Psoas muscle (tissue), 8 donors: Measurements from ENCODE around the gene TEX51. TPM values are rescaled to one million over a fixed set of nuclear protein-coding genes. Genes with fewer than 3 reads are reported as not detected.

ENCODE experiments used
- ATAC-seq, 4 donors: fragments of 200-7000 bp; cut with Tn5 transposase; one replicate each; pipeline ENCODE4 v1.9.1; 2020; ENCODE audit warnings: moderate library complexity in 3 of 4, mild to moderate bottlenecking in 2 of 4
- DNase-seq, 2 donors: peaks; one replicate each; pipeline ENCODE4 v3.0.0-alpha.2; 2020
- H3K27ac ChIP-seq: fragments of 200-600 bp; one replicate; pipeline ENCODE4 v1.8.0; 2022
- H3K27me3 ChIP-seq, 3 donors: fragments of 200-600 bp in 1 of 3; one replicate each; pipeline versions ENCODE4 v1.6.1 to v1.8.0; 2013 to 2022; ENCODE audit warnings: low read length in 2 of 3, mild to moderate bottlenecking in 2 of 3, moderate library complexity in 1 of 3; ENCODE audit not compliant: insufficient read depth in 3 of 3
- H3K36me3 ChIP-seq, 2 donors: fragments of 200-600 bp in 1 of 2; one replicate each; pipeline versions ENCODE4 v1.6.1 to v1.8.0; 2013 to 2022; ENCODE audit warnings: low read depth in 1 of 2, mild to moderate bottlenecking in 1 of 2, moderate library complexity in 1 of 2; ENCODE audit not compliant: insufficient read depth in 1 of 2
- H3K4me1 ChIP-seq: fragments of 200-600 bp; one replicate; pipeline ENCODE4 v1.8.0; 2022
- H3K4me3 ChIP-seq: fragments of 200-600 bp; one replicate; pipeline ENCODE4 v1.8.0; 2022; ENCODE audit warnings: mild to moderate bottlenecking
- H3K9me3 ChIP-seq: fragments of 200-600 bp; one replicate; pipeline ENCODE4 v1.8.0; 2022
- CTCF ChIP-seq: fragments of 200-600 bp; IDR thresholded peaks from one replicate; pipeline ENCODE4 v1.8.0; 2022; ENCODE audit warnings: antibody characterized with exemption
- WGBS, 3 donors: extraction: QIAGEN DNeasy Blood & Tissue Kit; methylation state at CpG; one replicate each; pipeline versions ENCODE4 v1.1.6 to v1.1.7; 2013; 5-methylcytosine and 5-hydroxymethylcytosine counted together
- intact Hi-C, 2 donors: fragments of 100-400 bp; cut with DNase I; formaldehyde crosslinking; loops; one replicate each; pipeline versions ENCODE4 v1.11.0 to v1.14.2; 2022
- polyA plus RNA-seq, 3 donors: library from polyadenylated mRNA; stranded (reverse); fragments of 200-250 nt; gene quantifications; one replicate each; pipeline ENCODE4 v1.2.3, GENCODE V29; 2013
- total RNA-seq, 4 donors: library from RNA; stranded (reverse); fragmentation: NEBNext Ultra II Directional in 2 of 4; extraction: Animal tissue kit (Norgen Biotek cat#: 25700) in 2 of 4; gene quantifications; one replicate each; pipeline versions ENCODE4 v1.2.1 to v1.2.4, GENCODE V29; 2021 to 2023
- donor health status: healthy with polysubstance abuse.
- donor health status: DM: no; HTN: no; CAD: no; lungs with moderate emphysema.
- donor health status: Bipolar disorder and iron deficiency.
- donor health status: healthy.
- donor health status: DM: yes; HTN: yes; CAD: no.
- donor health status: DM: no; HTN: no; CAD: no.
- donor health status: DM: no; HTN: no; CAD: no.
- donor health status: DM: yes; HTN: yes; CAD: no.

Gene TEX51
- total and polyA plus RNA-seq, 7 donors = not detected

GRCh38 chr2:126887506-126887905 is 11.2 kb upstream of the TEX51 start:
- DNase-seq = no peak

GRCh38 chr2:126888046-126888445 is 10.6 kb upstream of the TEX51 start:
- Histone ChIP-seq H3K4me3 (no peak overlapping the region), H3K4me1 (no peaks in the 10 kb centered on the region), H3K27ac (no peak overlapping the region), H3K27me3 (peaks cover 0 to 10% (median 0%) of the 10 kb centered on the region in 3 donors), H3K36me3 (no peaks in the 10 kb centered on the region), H3K9me3 (no peaks in the 10 kb centered on the region)
- ATAC-seq = no peak
- no peak for TF ChIP-seq CTCF
- DNase-seq = no peak
- WGBS, 3 donors = 70 to 75% (median 71%) methylated on average over 6 of the region's 6 CpGs
- intact Hi-C loops = no loop called here

More at GRCh38 chr2:126887506-126887905, 11.2 kb upstream of the TEX51 start:
- Histone ChIP-seq H3K4me3 (no peak overlapping the region), H3K4me1 (no peaks in the 10 kb centered on the region), H3K9me3 (no peaks in the 10 kb centered on the region), H3K27me3 (peaks cover 0 to 10% (median 0%) of the 10 kb centered on the region in 3 donors), H3K27ac (no peak overlapping the region), H3K36me3 (no peaks in the 10 kb centered on the region)
- intact Hi-C loops = no loop called here
- ATAC-seq = no peak
- WGBS, 3 donors = 90 to 95% (median 93%) methylated on average over 9 of the region's 9 CpGs
- no peak for TF ChIP-seq CTCF

GRCh38 chr2:126889071-126889470 is 9.6 kb upstream of the TEX51 start:
- DNase-seq = no peak
- intact Hi-C loops = no loop called here
- no peak for TF ChIP-seq CTCF
- Histone ChIP-seq H3K27ac (no peak overlapping the region), H3K27me3 (peaks cover 0 to 10% (median 0%) of the 10 kb centered on the region in 3 donors), H3K9me3 (no peaks in the 10 kb centered on the region), H3K4me3 (no peak overlapping the region), H3K36me3 (no peaks in the 10 kb centered on the region), H3K4me1 (no peaks in the 10 kb centered on the region)
- 86 to 94% (median 89%) methylated on average over 9 of the region's 9 CpGs for WGBS, 3 donors
- ATAC-seq = no peak

- no peaks in the 10 kb centered on the region for H3K36me3 ChIP-seq
- H3K4me1 ChIP-seq = no peaks in the 10 kb centered on the region
- peaks cover 0 to 10% (median 0%) of the 10 kb centered on the region in 3 donors for H3K27me3 ChIP-seq
- TF ChIP-seq CTCF = no peak
- intact Hi-C loops = no loop called here
- no peak overlapping the region for H3K27ac ChIP-seq
- 80 to 94% (median 91%) methylated on average over 8 of the region's 8 CpGs for WGBS, 3 donors
- no peak for DNase-seq
- no peak overlapping the region for H3K4me3 ChIP-seq
- no peak for ATAC-seq
- H3K9me3 ChIP-seq = no peaks in the 10 kb centered on the region
Observed at GRCh38 chr2:126889496-126890135, 9.1 kb upstream of the TEX51 start.

GRCh38 chr2:126890136-126890510 is 8.6 kb upstream of the TEX51 start:
- WGBS, 3 donors = 95 to 100% (median 99%) methylated on average over 5 of the region's 5 CpGs
- no peak for DNase-seq
- ATAC-seq = no peak
- TF ChIP-seq CTCF = no peak
- Histone ChIP-seq H3K9me3 (no peaks in the 10 kb centered on the region), H3K27ac (no peak overlapping the region), H3K27me3 (peaks cover 0 to 10% (median 0%) of the 10 kb centered on the region in 3 donors), H3K4me3 (no peak overlapping the region), H3K36me3 (no peaks in the 10 kb centered on the region), H3K4me1 (no peaks in the 10 kb centered on the region)
- intact Hi-C loops = no loop called here
